Spleen (tissue), 11 donors: ENCODE data around the gene CDYL2. TPM values are rescaled to one million over a fixed set of nuclear protein-coding genes. Genes with fewer than 3 reads are reported as not detected.

Experiments
- DNase-seq: peaks from one replicate; pipeline ENCODE4 v3.0.0-alpha.2; 2020
- H3K27ac ChIP-seq, 8 donors: fragments of 200-600 bp; sonication (generic) in 7 of 8; 1 replicate in 4 of 8; 2 replicates in 4 of 8; pipeline versions ENCODE4 v1.5.0 to v1.8.0; 2016 to 2021; ENCODE audit warnings: inconsistent platforms in 4 of 8, mild to moderate bottlenecking in 4 of 8, moderate library complexity in 1 of 8
- H3K27me3 ChIP-seq, 7 donors: fragments of 200-600 bp; sonication (generic) in 6 of 7; replicated peaks in 1 of 7; 1 replicate in 4 of 7; 2 replicates in 3 of 7; pipeline versions ENCODE4 v1.5.0 to v1.8.0; 2016 to 2021; ENCODE audit warnings: inconsistent platforms in 3 of 7, mild to moderate bottlenecking in 1 of 7
- H3K36me3 ChIP-seq, 6 donors: fragments of 200-600 bp; sonication (generic) in 5 of 6; 1 replicate in 4 of 6; 2 replicates in 2 of 6; pipeline versions ENCODE4 v1.5.0 to v1.8.0; 2016 to 2021; ENCODE audit warnings: inconsistent platforms in 2 of 6
- H3K4me1 ChIP-seq, 6 donors: fragments of 200-600 bp; sonication (generic) in 5 of 6; 1 replicate in 3 of 6; 2 replicates in 3 of 6; pipeline versions ENCODE4 v1.5.0 to v1.8.0; 2016 to 2021; ENCODE audit warnings: inconsistent platforms in 3 of 6
- H3K4me3 ChIP-seq, 8 donors: fragments of 200-600 bp; sonication (generic) in 7 of 8; 1 replicate in 4 of 8; 2 replicates in 4 of 8; pipeline versions ENCODE4 v1.5.0 to v1.8.0; 2016 to 2021; ENCODE audit warnings: inconsistent platforms in 4 of 8, mild to moderate bottlenecking in 4 of 8, moderate library complexity in 2 of 8
- H3K9me3 ChIP-seq, 8 donors: fragments of 200-600 bp; sonication (generic) in 7 of 8; 1 replicate in 4 of 8; 2 replicates in 4 of 8; pipeline versions ENCODE4 v1.5.0 to v1.8.0; 2016 to 2021; ENCODE audit warnings: inconsistent platforms in 4 of 8
- POLR2A ChIP-seq, 3 donors: fragments of 450-650 bp; IDR thresholded peaks; one replicate each; pipeline ENCODE4 v1.5.1; 2017; ENCODE audit warnings: antibody characterized with exemption in 3 of 3, mild to moderate bottlenecking in 1 of 3
- POLR2AphosphoS5 ChIP-seq, 3 donors: sonication (generic); formaldehyde crosslinking; IDR thresholded peaks; one replicate each; pipeline ENCODE4 v1.5.1; 2017; ENCODE audit warnings: antibody characterized with exemption in 3 of 3
- WGBS, 5 donors: extraction: QIAGEN DNeasy Blood & Tissue Kit in 3 of 5; methylation state at CpG; one replicate each; pipeline versions ENCODE4 v1.1.5 to v1.1.7; 2013 to 2018; 5-methylcytosine and 5-hydroxymethylcytosine counted together
- intact Hi-C: fragments of 100-400 bp; cut with DNase I; formaldehyde crosslinking; loops from one replicate; pipeline ENCODE4 v1.15.0; 2023; ENCODE audit warnings: low total_unique reads
- polyA plus RNA-seq, 3 donors: library from polyadenylated mRNA; stranded (reverse); fragments of 200-250 nt; gene quantifications; one replicate each; pipeline ENCODE4 v1.2.1, GENCODE V29; 2013
- total RNA-seq, 7 donors: library from RNA; depleted of rRNA in 3 of 7; stranded (reverse); fragments of >200 nt in 3 of 7; fragmentation: NEBNext Ultra II Directional in 4 of 7; extraction: Animal tissue kit (Norgen Biotek cat#: 25700) in 4 of 7; gene quantifications; one replicate each; pipeline versions ENCODE4 v1.1.0 to v1.2.1, GENCODE V29; 2016 to 2021
- TF ChIP-seq, protein P1 (sequence below), 11 experiments: fragments of 200-600 bp in 7 of 11; fragments of 450-650 bp in 4 of 11; sonication (generic) in 4 of 11; IDR thresholded peaks in 8 of 11; conservative IDR thresholded peaks in 3 of 11; 1 replicate in 7 of 11; 2 replicates in 4 of 11; pipeline versions ENCODE4 v1.4.0 to v1.8.0; 2016 to 2021; ENCODE audit warnings: antibody characterized with exemption in 11 of 11, inconsistent platforms in 4 of 11, mild to moderate bottlenecking in 1 of 11
- donor health status: healthy with polysubstance abuse.
- donor health status: DM: no; HTN: no; CAD: no; lungs with moderate emphysema.
- donor health status: DM: no; HTN: no; CAD: no.
- donor health status: Bipolar disorder and iron deficiency.
- donor health status: healthy.
- donor health status: DM: no; HTN: no; CAD: no.
- donor health status: DM: yes; HTN: yes; CAD: no.

CDYL2 gene
- total and polyA plus RNA-seq, 10 donors = 1.4 to 28.3 (median 12.5) TPM

DNA sequence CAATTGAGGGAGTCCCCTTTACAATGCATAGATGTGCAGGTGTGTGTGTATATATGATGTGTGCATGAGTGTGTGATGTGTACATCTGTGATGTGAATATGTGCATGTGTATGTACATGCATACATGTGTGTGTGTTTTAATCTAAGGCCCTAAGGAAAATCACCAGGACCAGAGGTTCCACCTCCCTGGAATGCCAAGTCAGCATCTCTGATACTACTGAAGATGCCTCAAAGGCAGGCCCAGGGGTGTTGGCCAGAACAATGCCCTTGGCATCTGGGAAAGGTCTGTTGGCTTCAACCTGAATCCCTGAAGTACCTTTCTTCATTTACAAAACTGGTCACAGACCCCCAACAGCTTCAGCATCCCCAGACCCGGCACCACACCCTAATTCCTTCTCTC, 129.5 kb downstream of the CDYL2 start:
- Histone ChIP-seq H3K27me3 (no peaks in the 10 kb centered on the region), H3K27ac (no peak overlapping the region), H3K9me3 (peaks cover 0 to 12% (median 4%) of the 10 kb centered on the region in 8 donors), H3K4me1 (peaks cover 0 to 47% (median 23%) of the 10 kb centered on the region in 6 donors), H3K36me3 (peaks cover 0 to 11% (median 0%) of the 10 kb centered on the region in 6 donors), H3K4me3 (no peak overlapping the region)
- intact Hi-C loops = no loop called here
- no peak for DNase-seq
- TF ChIP-seq POLR2A (IDR thresholded peaks at IDR 0.05) (no peak), POLR2AphosphoS5 (IDR thresholded peaks at IDR 0.05) (no peak)
- TF ChIP-seq, protein P1, sequence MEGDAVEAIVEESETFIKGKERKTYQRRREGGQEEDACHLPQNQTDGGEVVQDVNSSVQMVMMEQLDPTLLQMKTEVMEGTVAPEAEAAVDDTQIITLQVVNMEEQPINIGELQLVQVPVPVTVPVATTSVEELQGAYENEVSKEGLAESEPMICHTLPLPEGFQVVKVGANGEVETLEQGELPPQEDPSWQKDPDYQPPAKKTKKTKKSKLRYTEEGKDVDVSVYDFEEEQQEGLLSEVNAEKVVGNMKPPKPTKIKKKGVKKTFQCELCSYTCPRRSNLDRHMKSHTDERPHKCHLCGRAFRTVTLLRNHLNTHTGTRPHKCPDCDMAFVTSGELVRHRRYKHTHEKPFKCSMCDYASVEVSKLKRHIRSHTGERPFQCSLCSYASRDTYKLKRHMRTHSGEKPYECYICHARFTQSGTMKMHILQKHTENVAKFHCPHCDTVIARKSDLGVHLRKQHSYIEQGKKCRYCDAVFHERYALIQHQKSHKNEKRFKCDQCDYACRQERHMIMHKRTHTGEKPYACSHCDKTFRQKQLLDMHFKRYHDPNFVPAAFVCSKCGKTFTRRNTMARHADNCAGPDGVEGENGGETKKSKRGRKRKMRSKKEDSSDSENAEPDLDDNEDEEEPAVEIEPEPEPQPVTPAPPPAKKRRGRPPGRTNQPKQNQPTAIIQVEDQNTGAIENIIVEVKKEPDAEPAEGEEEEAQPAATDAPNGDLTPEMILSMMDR (IDR thresholded peaks at IDR 0.05 in 8 of 11, conservative IDR thresholded peaks at IDR 0.05 in 3 of 11) = no peak
- 91 to 100% (median 100%) methylated on average over 1 of the region's 1 CpG for WGBS, 5 donors

DNA sequence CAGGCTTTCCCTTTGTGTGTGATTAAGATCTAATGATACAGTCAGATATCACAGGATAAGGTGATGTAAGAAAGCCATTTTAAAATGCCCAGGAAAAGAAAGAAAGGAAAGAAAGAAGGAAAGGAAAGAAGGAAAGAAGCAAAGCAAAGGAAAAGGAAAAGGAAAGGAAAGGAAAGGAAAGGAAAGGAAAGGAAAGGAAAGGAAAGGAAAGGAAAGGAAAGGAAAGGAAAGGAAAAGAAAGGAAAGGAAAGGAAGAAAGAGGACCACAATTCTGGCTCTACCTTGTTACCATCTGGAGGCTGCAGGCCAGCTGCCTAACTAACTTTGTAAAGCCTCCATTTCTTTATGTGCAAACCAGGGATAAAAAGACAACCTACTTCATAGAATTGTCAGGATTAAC, 132.0 kb downstream of the CDYL2 start:
- H3K36me3 ChIP-seq = peaks cover 0 to 11% (median 0%) of the 10 kb centered on the region in 6 donors
- H3K27ac ChIP-seq = no peak overlapping the region
- intact Hi-C loops = no loop called here
- peaks cover 0 to 12% (median 4%) of the 10 kb centered on the region in 8 donors for H3K9me3 ChIP-seq
- no peak overlapping the region for H3K4me3 ChIP-seq
- H3K27me3 ChIP-seq = no peaks in the 10 kb centered on the region
- no peak for TF ChIP-seq POLR2AphosphoS5 (IDR thresholded peaks at IDR 0.05)
- no peak for TF ChIP-seq POLR2A (IDR thresholded peaks at IDR 0.05)
- TF ChIP-seq, protein P1 (IDR thresholded peaks at IDR 0.05 in 8 of 11, conservative IDR thresholded peaks at IDR 0.05 in 3 of 11) = no peak
- peaks cover 0 to 46% (median 22%) of the 10 kb centered on the region in 6 donors for H3K4me1 ChIP-seq
- DNase-seq = no peak

DNA sequence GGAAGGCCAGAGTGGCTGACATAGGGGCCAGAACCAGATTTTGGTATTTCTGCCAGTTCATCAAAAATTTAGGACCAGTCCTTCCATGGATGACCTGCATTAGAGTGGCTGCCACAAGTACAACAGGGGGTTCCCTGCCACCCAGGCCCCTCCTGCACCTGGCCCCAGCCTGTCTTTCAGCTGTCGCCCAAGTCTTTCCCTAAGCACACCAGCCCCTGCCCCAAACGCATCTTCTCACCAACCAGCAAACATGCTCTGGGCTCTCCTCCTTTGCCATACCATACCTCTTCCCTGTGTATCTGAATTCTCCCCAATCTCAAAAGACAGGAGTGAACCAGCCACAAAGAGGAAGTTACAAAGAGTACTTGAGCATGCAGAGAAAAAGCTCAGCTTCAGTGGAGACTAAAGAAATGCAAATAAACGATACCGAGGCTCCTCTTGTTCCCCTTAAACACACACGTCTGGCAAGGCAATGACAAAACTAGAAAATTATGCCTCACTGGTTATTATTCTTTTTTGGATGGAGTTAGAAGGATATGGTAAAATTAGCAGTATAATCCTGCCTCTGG, 133.0 kb downstream of the CDYL2 start:
- peaks cover 0 to 12% (median 4%) of the 10 kb centered on the region in 8 donors for H3K9me3 ChIP-seq
- TF ChIP-seq POLR2A (IDR thresholded peaks at IDR 0.05) = no peak
- peak overlapping the region in 1 of 8 donors; percentile 13 for H3K27ac ChIP-seq
- H3K27me3 ChIP-seq = no peaks in the 10 kb centered on the region
- intact Hi-C loops = no loop called here
- no peak overlapping the region for H3K4me3 ChIP-seq
- peaks cover 0 to 11% (median 0%) of the 10 kb centered on the region in 6 donors for H3K36me3 ChIP-seq
- peaks cover 0 to 36% (median 14%) of the 10 kb centered on the region in 6 donors for H3K4me1 ChIP-seq
- 42 to 51% (median 45%) methylated on average over 5 of the region's 5 CpGs for WGBS, 5 donors
- no peak for DNase-seq

DNA sequence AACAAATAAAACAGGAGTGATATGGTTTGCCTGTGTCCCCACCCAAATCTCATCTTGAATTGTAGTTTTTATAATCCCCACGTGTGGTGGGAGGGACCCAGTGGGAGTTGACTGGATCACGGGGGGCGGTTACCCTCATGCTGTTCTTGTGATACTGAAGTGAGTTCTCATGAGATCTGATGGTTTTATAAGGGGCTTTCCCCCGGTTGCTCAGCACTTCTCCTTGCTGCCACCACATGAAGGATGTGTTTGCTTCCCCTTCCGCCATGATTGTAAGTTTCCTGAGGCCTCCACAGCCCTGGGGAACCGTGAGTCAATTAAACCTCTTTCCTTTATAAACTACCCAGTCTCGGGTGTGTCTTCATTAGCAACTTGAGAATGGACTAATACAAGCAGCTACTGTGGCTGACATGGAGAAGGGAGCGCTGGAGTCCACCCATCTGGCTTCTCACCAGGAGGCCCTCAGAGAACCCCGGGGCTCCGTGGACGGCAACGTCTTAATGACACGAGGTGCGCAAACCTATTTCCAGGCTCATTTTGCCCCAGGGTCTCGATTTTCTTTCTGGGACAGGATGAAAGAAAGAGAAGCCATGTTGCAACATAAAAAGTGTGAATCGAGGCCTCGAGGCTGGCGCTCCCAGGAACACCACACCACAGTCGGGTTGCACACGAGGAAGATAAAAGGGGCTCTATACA, 134.1 kb downstream of the CDYL2 start:
- peaks cover 0 to 12% (median 4%) of the 10 kb centered on the region in 8 donors for H3K9me3 ChIP-seq
- intact Hi-C loops = no loop called here
- H3K27me3 ChIP-seq = no peaks in the 10 kb centered on the region
- H3K4me3 ChIP-seq = no peak overlapping the region
- peaks cover 0 to 11% (median 0%) of the 10 kb centered on the region in 6 donors for H3K36me3 ChIP-seq
- H3K4me1 ChIP-seq = peaks cover 0 to 25% (median 10%) of the 10 kb centered on the region in 6 donors
- TF ChIP-seq, protein P1 (IDR thresholded peaks at IDR 0.05 in 8 of 11, conservative IDR thresholded peaks at IDR 0.05 in 3 of 11) = no peak
- TF ChIP-seq POLR2AphosphoS5 (IDR thresholded peaks at IDR 0.05) = no peak
- no peak for TF ChIP-seq POLR2A (IDR thresholded peaks at IDR 0.05)
- DNase-seq = no peak
- H3K27ac ChIP-seq = no peak overlapping the region
- 78 to 90% (median 80%) methylated on average over 20 of the region's 20 CpGs for WGBS, 5 donors
